ENCODE data around the gene DUSP5. TPM values are rescaled to one million over a fixed set of nuclear protein-coding genes. Genes with fewer than 3 reads are reported as not detected.

Gene DUSP5
- polyA plus RNA-seq, 2 of the 4 experiments (the other 2 are of a cell fraction), result 48.8 to 171 TPM

GRCh38 chr10:110487411-110488331, 10.0 kb upstream of the DUSP5 start:
- peak; percentile 39 to 70; a peak in 3 of 5 replicates for TF ChIP-seq EP300 (IDR thresholded peaks at IDR 0.05)
- TF ChIP-seq, protein P1, sequence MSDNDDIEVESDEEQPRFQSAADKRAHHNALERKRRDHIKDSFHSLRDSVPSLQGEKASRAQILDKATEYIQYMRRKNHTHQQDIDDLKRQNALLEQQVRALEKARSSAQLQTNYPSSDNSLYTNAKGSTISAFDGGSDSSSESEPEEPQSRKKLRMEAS (IDR thresholded peaks at IDR 0.05), result peak; percentile 50; the same call in 1 of the 2 replicates
- TF ChIP-seq, protein P2, sequence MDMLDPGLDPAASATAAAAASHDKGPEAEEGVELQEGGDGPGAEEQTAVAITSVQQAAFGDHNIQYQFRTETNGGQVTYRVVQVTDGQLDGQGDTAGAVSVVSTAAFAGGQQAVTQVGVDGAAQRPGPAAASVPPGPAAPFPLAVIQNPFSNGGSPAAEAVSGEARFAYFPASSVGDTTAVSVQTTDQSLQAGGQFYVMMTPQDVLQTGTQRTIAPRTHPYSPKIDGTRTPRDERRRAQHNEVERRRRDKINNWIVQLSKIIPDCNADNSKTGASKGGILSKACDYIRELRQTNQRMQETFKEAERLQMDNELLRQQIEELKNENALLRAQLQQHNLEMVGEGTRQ (IDR thresholded peaks at IDR 0.05), result peak; percentile 57; the same call in 1 of the 2 replicates
- peak; percentile 44; the same call in 1 of the 2 replicates for TF ChIP-seq TP53 (CRISPR knock-in tag; IDR thresholded peaks at IDR 0.05)
- peak; percentile 29; the same call in 1 of the 2 replicates for TF ChIP-seq JUNB (IDR thresholded peaks at IDR 0.05)
- TF ChIP-seq HEYL (CRISPR knock-in tag; IDR thresholded peaks at IDR 0.05), result peak; percentile 76; the same call in 1 of the 2 replicates
- no peak; the same call in 1 of the 2 replicates for TF ChIP-seq POLR2AphosphoS2 (conservative IDR thresholded peaks at IDR 0.05; ENCODE audit: low read length)
- TF ChIP-seq JUN (IDR thresholded peaks at IDR 0.05), result peak; percentile 56 to 63; a peak in 2 of 5 replicates
- TF ChIP-seq HOXB5 (CRISPR knock-in tag; IDR thresholded peaks at IDR 0.05), result peak; percentile 69
- TF ChIP-seq CHD2 (IDR thresholded peaks at IDR 0.05; ENCODE audit: low read length, partially characterized antibody), result peak; percentile 34
- TF ChIP-seq GATA3 (IDR thresholded peaks at IDR 0.05; ENCODE audit: borderline replicate concordance), result peak; percentile 82
- TF ChIP-seq RAD21 (conservative IDR thresholded peaks at IDR 0.05 in 1 of 2, IDR thresholded peaks at IDR 0.05 in 1 of 2), result 0 out of 5 replicates have a peak, but pooled peaks of 1 of the 2 experiments have one; percentile 10
- TF ChIP-seq PHF8 (IDR thresholded peaks at IDR 0.05; ENCODE audit: borderline replicate concordance, low read depth), result no peak
- no peak for TF ChIP-seq POLR2A (IDR thresholded peaks at IDR 0.05; ENCODE audit: low read length)
- 0 out of 2 replicates have a peak, but pooled peaks have one; percentile 8 for TF ChIP-seq ZSCAN20 (CRISPR knock-in tag; IDR thresholded peaks at IDR 0.05)
- peak; percentile 45; the same call in 1 of the 2 replicates for TF ChIP-seq ATOH8 (CRISPR knock-in tag; IDR thresholded peaks at IDR 0.05; ENCODE audit: low read depth)
- TF ChIP-seq, protein P3, sequence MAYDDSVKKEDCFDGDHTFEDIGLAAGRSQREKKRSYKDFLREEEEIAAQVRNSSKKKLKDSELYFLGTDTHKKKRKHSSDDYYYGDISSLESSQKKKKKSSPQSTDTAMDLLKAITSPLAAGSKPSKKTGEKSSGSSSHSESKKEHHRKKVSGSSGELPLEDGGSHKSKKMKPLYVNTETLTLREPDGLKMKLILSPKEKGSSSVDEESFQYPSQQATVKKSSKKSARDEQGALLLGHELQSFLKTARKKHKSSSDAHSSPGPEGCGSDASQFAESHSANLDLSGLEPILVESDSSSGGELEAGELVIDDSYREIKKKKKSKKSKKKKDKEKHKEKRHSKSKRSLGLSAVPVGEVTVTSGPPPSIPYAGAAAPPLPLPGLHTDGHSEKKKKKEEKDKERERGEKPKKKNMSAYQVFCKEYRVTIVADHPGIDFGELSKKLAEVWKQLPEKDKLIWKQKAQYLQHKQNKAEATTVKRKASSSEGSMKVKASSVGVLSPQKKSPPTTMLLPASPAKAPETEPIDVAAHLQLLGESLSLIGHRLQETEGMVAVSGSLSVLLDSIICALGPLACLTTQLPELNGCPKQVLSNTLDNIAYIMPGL (CRISPR knock-in tag; IDR thresholded peaks at IDR 0.05; ENCODE audit: borderline replicate concordance), result no peak
- TF ChIP-seq FOSL2 (IDR thresholded peaks at IDR 0.05), result no peak
- peak; percentile 80 for TF ChIP-seq FOSL2 (CRISPR knock-in tag; IDR thresholded peaks at IDR 0.05)
- TF ChIP-seq CEBPB (IDR thresholded peaks at IDR 0.05), result no peak; a peak in 1 of 4 replicates
- TF ChIP-seq PBX3 (IDR thresholded peaks at IDR 0.05), result 0 out of 2 replicates have a peak, but pooled peaks have one; percentile 16
- no peak for TF ChIP-seq CHD4 (IDR thresholded peaks at IDR 0.05; ENCODE audit: borderline replicate concordance)
- TF ChIP-seq RARB (CRISPR knock-in tag; IDR thresholded peaks at IDR 0.05), result peak; percentile 83; the same call in 1 of the 2 replicates
- TF ChIP-seq BCL3 (IDR thresholded peaks at IDR 0.05), result 0 out of 3 replicates have a peak, but pooled peaks have one; percentile 51
- no peak for TF ChIP-seq CBX8 (IDR thresholded peaks at IDR 0.05)
- no peak; the same call in 2 of the 3 replicates for TF ChIP-seq SMC3 (IDR thresholded peaks at IDR 0.05)
- no peak for TF ChIP-seq ESRRA (IDR thresholded peaks at IDR 0.05; ENCODE audit: borderline replicate concordance, low read length)
- ChIA-PET CTCF (interaction anchor here (0.6 to 1.6 kb wide), 5 partner anchors 9 to 142 kb away, joined by 3 to 4 read pairs (median 3); no protein-coding TSS in a partner anchor), POLR2A (interaction anchor here (1.0 kb wide), 1 partner anchor 8 kb away, joined by 3 read pairs; no protein-coding TSS in a partner anchor)
- ATAC-seq, result peak; percentile 78 to 81
- no peaks in the 10 kb centered on the region for H3K9me3 ChIP-seq
- WGBS (ENCODE audit: missing lambda C conversion rate), result 15% methylated on average over 6 of the region's 6 CpGs
- peak overlapping the region; percentile 67 to 85 for H3K27ac ChIP-seq
- DNase-seq (ENCODE audit: low read depth in 1 of 2, low spot score in 1 of 2), result peak in 1 of 2 experiments; percentile 91
- peaks cover 63% of the 10 kb centered on the region for H3K4me1 ChIP-seq
- peak overlapping the region; percentile 68 for H3K4me2 ChIP-seq
- H3K4me3 ChIP-seq, result no peak overlapping the region
- peak; percentile 85 for FAIRE-seq

Measured in A549 (cell line).